Fibroblast of mammary gland (primary cell): ENCODE data around the gene BMPR1A.
"Not testable (repeated sequence)": the region's sequence is repeated elsewhere in the genome, so short reads cannot be mapped to it uniquely, and the experiment has no call there.

Experiments
- DNase-seq: peaks from one replicate; pipeline ENCODE4 v3.0.0-alpha.2; 2010; ENCODE audit warnings: low read depth
- H3K4me3 ChIP-seq: 2 replicates; pipeline ENCODE4 v1.5.1; 2011; ENCODE audit warnings: low read depth, mild to moderate bottlenecking, low read length, moderate library complexity; ENCODE audit not compliant: control insufficient read depth
- TF ChIP-seq, protein P1 (sequence below): conservative IDR thresholded peaks from 2 replicates; pipeline ENCODE4 v1.5.1; 2011; ENCODE audit warnings: low read depth, low read length, inconsistent platforms; ENCODE audit not compliant: control insufficient read depth, insufficient read depth

The BMPR1A gene

DNA sequence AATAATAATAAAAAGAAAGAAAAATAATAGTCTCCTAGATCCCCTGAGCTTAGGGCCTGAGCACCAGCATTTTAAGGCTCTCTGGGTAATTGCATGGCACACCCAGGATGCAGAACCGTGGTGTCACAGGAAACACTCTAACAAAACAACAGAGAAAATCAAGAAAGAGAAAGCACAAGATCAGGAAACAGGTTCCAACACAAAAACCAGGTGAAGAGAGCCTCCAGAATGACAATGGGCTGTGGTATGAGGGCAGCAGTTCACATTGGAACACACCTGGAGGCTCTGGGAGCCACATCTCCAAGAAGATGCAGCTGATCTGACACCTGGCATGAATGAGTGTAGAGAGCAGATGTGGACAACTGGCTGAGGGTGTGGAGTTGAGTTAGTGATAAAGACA lies 193.9 kb downstream of the BMPR1A start:
- TF ChIP-seq, protein P1, sequence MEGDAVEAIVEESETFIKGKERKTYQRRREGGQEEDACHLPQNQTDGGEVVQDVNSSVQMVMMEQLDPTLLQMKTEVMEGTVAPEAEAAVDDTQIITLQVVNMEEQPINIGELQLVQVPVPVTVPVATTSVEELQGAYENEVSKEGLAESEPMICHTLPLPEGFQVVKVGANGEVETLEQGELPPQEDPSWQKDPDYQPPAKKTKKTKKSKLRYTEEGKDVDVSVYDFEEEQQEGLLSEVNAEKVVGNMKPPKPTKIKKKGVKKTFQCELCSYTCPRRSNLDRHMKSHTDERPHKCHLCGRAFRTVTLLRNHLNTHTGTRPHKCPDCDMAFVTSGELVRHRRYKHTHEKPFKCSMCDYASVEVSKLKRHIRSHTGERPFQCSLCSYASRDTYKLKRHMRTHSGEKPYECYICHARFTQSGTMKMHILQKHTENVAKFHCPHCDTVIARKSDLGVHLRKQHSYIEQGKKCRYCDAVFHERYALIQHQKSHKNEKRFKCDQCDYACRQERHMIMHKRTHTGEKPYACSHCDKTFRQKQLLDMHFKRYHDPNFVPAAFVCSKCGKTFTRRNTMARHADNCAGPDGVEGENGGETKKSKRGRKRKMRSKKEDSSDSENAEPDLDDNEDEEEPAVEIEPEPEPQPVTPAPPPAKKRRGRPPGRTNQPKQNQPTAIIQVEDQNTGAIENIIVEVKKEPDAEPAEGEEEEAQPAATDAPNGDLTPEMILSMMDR = no peak
- H3K4me3 ChIP-seq = no peak overlapping the region
- no peak for DNase-seq

DNA sequence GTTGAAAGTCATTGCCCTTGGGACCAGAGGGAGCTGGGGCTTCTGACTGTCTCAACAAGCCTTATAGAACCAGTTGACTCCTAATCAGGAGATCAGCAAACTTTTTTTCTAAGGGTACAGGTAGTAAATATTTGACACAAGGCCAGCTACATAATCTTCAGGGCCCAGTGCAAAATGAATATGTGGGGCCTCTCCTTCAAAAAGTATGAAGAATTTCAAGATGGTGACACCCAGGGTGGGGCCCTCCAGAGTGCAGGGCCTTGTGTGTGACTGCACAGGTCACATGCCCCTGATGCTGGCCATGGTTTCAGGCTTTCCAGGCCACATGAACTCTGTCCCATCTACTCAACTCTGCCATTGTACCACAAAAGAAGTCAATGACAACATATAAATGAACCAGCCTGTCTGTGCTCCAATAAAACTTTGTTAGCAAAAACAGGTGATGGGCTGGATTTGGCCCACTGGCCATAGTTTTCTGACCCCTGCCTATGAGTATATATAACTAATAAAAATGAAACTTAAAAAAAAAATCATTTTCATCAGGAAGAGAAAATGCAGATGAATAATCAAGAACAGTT lies 194.9 kb downstream of the BMPR1A start:
- TF ChIP-seq, protein P1 = no peak
- no peak overlapping the region for H3K4me3 ChIP-seq
- DNase-seq = no peak

- DNase-seq = no peak
- TF ChIP-seq, protein P1 = no peak
- H3K4me3 ChIP-seq = no peak overlapping the region
Observed at GRCh38 chr10:86952106-86952505, 195.7 kb downstream of the BMPR1A start.

- not testable (repeated sequence) for DNase-seq, H3K4me3 ChIP-seq
Observed at GRCh38 chr10:86952697-86953096, 196.3 kb downstream of the BMPR1A start.

GRCh38 chr10:86953747-86954680 lies 197.6 kb downstream of the BMPR1A start:
- no peak overlapping the region for H3K4me3 ChIP-seq
- peak; percentile 58 for DNase-seq

GRCh38 chr10:86954681-86955500 lies 198.5 kb downstream of the BMPR1A start:
- TF ChIP-seq, protein P1 = no peak
- no peak for DNase-seq

More at GRCh38 chr10:86953747-86954680, 197.6 kb downstream of the BMPR1A start:
- TF ChIP-seq, protein P1 = no peak

More at GRCh38 chr10:86954681-86955500, 198.5 kb downstream of the BMPR1A start:
- H3K4me3 ChIP-seq = no peak overlapping the region
